SU-DHL-6 (cell line): ENCODE results near the gene SLC9A9.

Experiments
- H2AFZ ChIP-seq: fragments of 200-600 bp; sonication (generic); 2 replicates; pipeline ENCODE4 v1.6.1; 2014; ENCODE audit warnings: low read depth, mild to moderate bottlenecking, moderate library complexity, mixed read lengths, antibody characterized with exemption, low read length; ENCODE audit not compliant: severe bottlenecking
- H3F3A ChIP-seq: fragments of 200-600 bp; shearing (Covaris generic); 2 replicates; pipeline ENCODE4 v1.6.0; 2016; ENCODE audit warnings: antibody characterized with exemption, mild to moderate bottlenecking; ENCODE audit not compliant: insufficient read depth
- H3K27ac ChIP-seq: fragments of 200-600 bp; sonication (generic); 2 replicates; pipeline ENCODE4 v1.5.1; 2016; ENCODE audit warnings: low read depth, mild to moderate bottlenecking, low read length, moderate library complexity, mixed read lengths
- H3K27me3 ChIP-seq: fragments of 200-600 bp; sonication (generic), shearing (Covaris generic); 2 replicates; pipeline ENCODE4 v1.6.0; 2014; ENCODE audit warnings: mild to moderate bottlenecking, low read length
- H3K36me3 ChIP-seq: fragments of 200-600 bp; sonication (generic); 2 replicates; pipeline ENCODE4 v1.6.1; 2014; ENCODE audit warnings: mild to moderate bottlenecking, low read length, mixed read lengths
- H3K4me2 ChIP-seq: fragments of 300-600, 200-600 bp; shearing (Covaris generic), sonication (generic); 2 replicates; pipeline ENCODE4 v1.6.0; 2014; ENCODE audit warnings: low read length, low read depth, mild to moderate bottlenecking; ENCODE audit not compliant: poor library complexity, severe bottlenecking
- H3K4me3 ChIP-seq: fragments of 200-600 bp; sonication (generic); 2 replicates; pipeline ENCODE4 v1.5.1; 2014; ENCODE audit warnings: antibody characterized with exemption, low read length, mild to moderate bottlenecking, mixed read lengths; ENCODE audit not compliant: insufficient read depth, poor library complexity, severe bottlenecking
- H3K79me2 ChIP-seq: fragments of 200-600 bp; sonication (generic); 2 replicates; pipeline ENCODE4 v1.6.1; 2014; ENCODE audit warnings: mild to moderate bottlenecking, low read length, moderate library complexity; ENCODE audit not compliant: insufficient read depth
- H3K9ac ChIP-seq: fragments of 200-600 bp; sonication (generic); 2 replicates; pipeline ENCODE4 v1.7.0; 2014; ENCODE audit warnings: mild to moderate bottlenecking, low read length
- H3K9me2 ChIP-seq: fragments of 200-600 bp; sonication (generic); replicated peaks from 2 replicates; pipeline ENCODE4 v1.6.1; 2014; ENCODE audit warnings: low read length; ENCODE audit not compliant: insufficient read depth
- H3K9me3 ChIP-seq: fragments of 200-600 bp; sonication (generic); 2 replicates; pipeline ENCODE4 v1.6.1; 2014; ENCODE audit warnings: low read length, mixed read lengths; ENCODE audit not compliant: insufficient read depth
- H4K20me1 ChIP-seq: fragments of 200-600 bp; sonication (generic); 2 replicates; pipeline ENCODE4 v1.6.1; 2014; ENCODE audit warnings: low read depth, mild to moderate bottlenecking, antibody characterized with exemption, low read length, moderate library complexity, mixed read lengths
- CTCF ChIP-seq: fragments of 200-600 bp; sonication (generic); IDR thresholded peaks from one replicate; pipeline ENCODE4 v1.5.1; 2017; ENCODE audit warnings: antibody characterized with exemption, mild to moderate bottlenecking, low read length, moderate library complexity; ENCODE audit not compliant: insufficient read depth, poor library complexity, severe bottlenecking
- EZH2phosphoT487 ChIP-seq: fragments of 200-600 bp; sonication (generic), shearing (Covaris generic); conservative IDR thresholded peaks from 2 replicates; pipeline ENCODE4 v1.6.1; 2018; ENCODE audit warnings: mild to moderate bottlenecking, antibody characterized with exemption, low read length, moderate library complexity, mixed read lengths

Gene SLC9A9

DNA sequence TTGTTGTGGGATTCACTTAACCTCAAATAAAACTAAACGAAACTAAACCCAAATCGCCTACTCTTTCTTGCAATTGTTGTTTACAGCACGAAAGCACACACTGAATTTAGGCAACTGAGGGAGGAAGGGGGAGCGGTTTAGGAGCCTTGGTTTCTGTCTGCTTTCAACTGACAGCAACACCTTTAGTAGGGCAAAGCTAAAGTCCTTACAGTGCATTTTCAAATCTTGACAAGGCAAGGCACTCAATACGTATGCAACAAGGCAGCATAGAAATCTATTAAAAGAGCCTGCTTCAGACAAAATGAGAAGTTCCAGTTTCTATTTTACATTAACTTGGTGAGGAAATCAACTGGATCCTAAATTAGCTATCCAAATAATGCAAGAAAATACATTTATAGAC is 554.1 kb downstream of the SLC9A9 start:
- Histone ChIP-seq H3K4me3 (no peak overlapping the region), H3F3A (no peaks in the 10 kb centered on the region), H3K9me2 (no peaks in the 10 kb centered on the region), H3K27ac (no peak overlapping the region), H3K27me3 (no peaks in the 10 kb centered on the region), H3K79me2 (no peaks in the 10 kb centered on the region), H4K20me1 (no peaks in the 10 kb centered on the region), H3K36me3 (no peaks in the 10 kb centered on the region), H2AFZ (no peak overlapping the region), H3K4me2 (no peak overlapping the region), H3K9ac (no peak overlapping the region), H3K9me3 (no peaks in the 10 kb centered on the region)
- no peak for TF ChIP-seq CTCF
- TF ChIP-seq EZH2phosphoT487 = no peak

- H2AFZ ChIP-seq = no peak overlapping the region
- no peaks in the 10 kb centered on the region for H4K20me1 ChIP-seq
- H3K9me2 ChIP-seq = no peaks in the 10 kb centered on the region
- H3K36me3 ChIP-seq = no peaks in the 10 kb centered on the region
- no peaks in the 10 kb centered on the region for H3K79me2 ChIP-seq
- H3K27me3 ChIP-seq = no peaks in the 10 kb centered on the region
- H3K4me3 ChIP-seq = no peak overlapping the region
- no peak overlapping the region for H3K9ac ChIP-seq
- H3K4me2 ChIP-seq = no peak overlapping the region
- no peaks in the 10 kb centered on the region for H3F3A ChIP-seq
- TF ChIP-seq CTCF (no peak), EZH2phosphoT487 (no peak)
- H3K9me3 ChIP-seq = no peaks in the 10 kb centered on the region
- no peak overlapping the region for H3K27ac ChIP-seq
Observed at GRCh38 chr3:143291836-143292447, 556.3 kb downstream of the SLC9A9 start.

GRCh38 chr3:143288944-143289343 is 559.3 kb downstream of the SLC9A9 start:
- Histone ChIP-seq H3K9me3 (no peaks in the 10 kb centered on the region), H3K4me3 (no peak overlapping the region), H3K9ac (no peak overlapping the region), H4K20me1 (no peaks in the 10 kb centered on the region), H3K27me3 (no peaks in the 10 kb centered on the region), H2AFZ (no peak overlapping the region), H3K9me2 (no peaks in the 10 kb centered on the region), H3F3A (no peaks in the 10 kb centered on the region), H3K4me2 (no peak overlapping the region), H3K79me2 (no peaks in the 10 kb centered on the region), H3K27ac (no peak overlapping the region), H3K36me3 (no peaks in the 10 kb centered on the region)
- TF ChIP-seq EZH2phosphoT487 = no peak
- no peak for TF ChIP-seq CTCF
